Activated CD4-positive, alpha-beta T cell treated with anti-CD3 and anti-CD28 coated beads for 24 hours (primary cell): ENCODE data around the gene OR1E2.
"Not testable (repeated sequence)": the region's sequence is repeated elsewhere in the genome, so short reads cannot be mapped to it uniquely, and the experiment has no call there.

Source experiments
- DNase-seq, 2 donors: peaks; one replicate each; pipeline ENCODE4 v3.0.0-alpha.2; 2020; ENCODE audit warnings: low read depth in 2 of 2

OR1E2 gene

DNA sequence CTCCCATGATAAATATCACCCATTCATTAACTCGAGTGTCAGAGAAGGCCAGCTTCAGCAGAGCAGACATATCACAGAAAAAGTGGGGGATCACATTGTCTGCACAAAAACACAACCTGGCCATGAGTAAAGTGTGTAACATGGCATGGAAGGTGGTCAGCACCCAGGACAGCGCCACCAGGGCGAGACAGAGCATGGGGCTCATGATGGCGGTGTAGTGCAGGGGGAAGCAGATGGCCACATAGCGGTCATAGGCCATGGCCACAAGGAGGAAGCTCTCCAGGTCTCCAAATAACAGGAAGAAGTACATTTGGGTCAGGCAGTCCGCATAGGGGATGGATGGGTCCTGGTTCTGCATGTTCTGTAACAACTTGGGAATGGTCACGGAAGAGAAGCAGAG lies 35.8 kb downstream of the OR1E2 start:
- not testable (repeated sequence) for DNase-seq

- DNase-seq: no peak
These were observed 43.9 kb downstream of the OR1E2 start for GRCh38 chr17:3389791-3390190.

DNA sequence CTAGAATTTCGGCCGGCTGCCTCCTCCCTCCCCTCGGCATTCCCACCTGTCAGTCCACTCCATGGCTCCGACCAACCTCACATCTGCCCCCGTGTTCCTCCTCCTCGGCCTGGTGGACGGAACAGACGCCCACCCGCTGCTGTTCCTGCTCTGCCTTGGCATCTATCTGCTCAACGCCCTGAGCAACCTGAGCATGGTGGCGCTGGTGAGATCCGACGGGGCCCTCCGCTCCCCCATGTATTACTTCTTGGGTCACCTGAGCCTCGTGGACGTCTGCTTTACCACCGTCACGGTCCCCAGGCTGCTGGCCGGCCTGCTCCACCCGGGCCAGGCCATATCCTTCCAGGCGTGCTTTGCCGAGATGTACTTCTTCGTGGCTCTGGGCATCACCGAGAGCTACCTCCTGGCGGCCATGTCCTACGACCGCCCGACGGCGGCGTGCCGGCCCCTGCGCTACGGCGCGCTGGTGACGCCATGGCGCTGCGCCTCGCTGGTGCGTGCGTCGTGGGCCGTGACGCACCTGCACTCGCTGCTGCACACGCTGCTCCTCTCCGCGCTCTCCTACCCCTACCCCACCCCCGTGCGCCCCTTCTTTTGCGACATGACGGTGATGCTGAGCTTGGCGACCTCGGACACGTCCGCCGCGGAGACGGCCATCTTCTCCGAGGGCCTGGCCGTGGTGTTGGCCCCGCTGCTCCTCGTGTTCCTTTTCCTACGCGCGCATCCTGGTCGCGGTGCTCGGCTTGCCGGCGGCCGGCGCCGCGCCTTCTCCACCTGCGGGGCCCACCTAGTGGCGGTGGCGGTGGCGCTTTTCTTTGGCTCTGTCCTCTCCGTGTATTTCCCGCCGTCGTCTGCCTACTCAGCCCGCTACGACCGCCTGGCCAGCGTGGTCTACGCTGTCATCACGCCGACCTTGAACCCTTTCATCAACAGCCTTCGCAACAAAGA lies 47.5 kb downstream of the OR1E2 start, which contains the start of gene OR3A2:
TSS of gene OR3A2 (minus strand) at position 440 of the 948 bp plus-strand sequence.
- no peak for DNase-seq
